Measurements from ENCODE around the gene PLEKHM3.

DNA sequence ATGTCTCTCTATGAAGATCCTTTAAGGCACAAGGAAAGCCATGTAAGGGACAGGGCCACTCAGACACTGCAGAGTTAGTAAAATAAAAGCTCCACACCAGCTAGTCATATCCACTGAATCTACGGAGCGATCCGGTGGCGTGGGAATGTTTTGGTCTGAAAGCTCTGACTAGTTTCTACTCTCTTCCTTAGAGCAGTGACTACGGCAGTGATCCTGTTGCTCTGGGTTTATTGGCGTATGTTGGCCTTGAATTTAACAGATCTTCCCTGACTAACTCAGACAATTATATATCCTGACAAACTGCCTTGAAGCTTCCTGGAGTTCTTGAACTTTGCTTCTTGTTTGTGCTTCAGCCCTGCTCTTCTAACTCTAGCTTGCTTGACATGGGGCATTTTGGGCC is 140.3 kb downstream of the PLEKHM3 start:
- no peak for TF ChIP-seq L3MBTL2 (conservative IDR thresholded peaks at IDR 0.05)
- no peak for TF ChIP-seq BHLHE40 (IDR thresholded peaks at IDR 0.05; ENCODE audit: borderline replicate concordance)
- no peak for TF ChIP-seq ARNT (IDR thresholded peaks at IDR 0.05)
- TF ChIP-seq SUZ12 (IDR thresholded peaks at IDR 0.05) = no peak
- TF ChIP-seq FOXA1 (IDR thresholded peaks at IDR 0.05) = no peak
- no peak for TF ChIP-seq ZNF384 (IDR thresholded peaks at IDR 0.05)
- no peak for TF ChIP-seq SP1 (IDR thresholded peaks at IDR 0.05)
- no peak for TF ChIP-seq FOXM1 (IDR thresholded peaks at IDR 0.05; ENCODE audit: borderline replicate concordance)
- no peak for TF ChIP-seq TARDBP (IDR thresholded peaks at IDR 0.05)
- TF ChIP-seq FOXK2 (IDR thresholded peaks at IDR 0.05) = no peak
- TF ChIP-seq, protein P1, sequence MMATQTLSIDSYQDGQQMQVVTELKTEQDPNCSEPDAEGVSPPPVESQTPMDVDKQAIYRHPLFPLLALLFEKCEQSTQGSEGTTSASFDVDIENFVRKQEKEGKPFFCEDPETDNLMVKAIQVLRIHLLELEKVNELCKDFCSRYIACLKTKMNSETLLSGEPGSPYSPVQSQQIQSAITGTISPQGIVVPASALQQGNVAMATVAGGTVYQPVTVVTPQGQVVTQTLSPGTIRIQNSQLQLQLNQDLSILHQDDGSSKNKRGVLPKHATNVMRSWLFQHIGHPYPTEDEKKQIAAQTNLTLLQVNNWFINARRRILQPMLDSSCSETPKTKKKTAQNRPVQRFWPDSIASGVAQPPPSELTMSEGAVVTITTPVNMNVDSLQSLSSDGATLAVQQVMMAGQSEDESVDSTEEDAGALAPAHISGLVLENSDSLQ (IDR thresholded peaks at IDR 0.05) = no peak
- TF ChIP-seq HDGF (IDR thresholded peaks at IDR 0.05; ENCODE audit: borderline replicate concordance) = no peak
- TF ChIP-seq NFRKB (IDR thresholded peaks at IDR 0.05) = no peak

All from HEK293T (cell line).